Endothelial cell of hepatic sinusoid (primary cell): Measurements from ENCODE around the gene SLA2.
"Not testable (repeated sequence)": the region's sequence is repeated elsewhere in the genome, so short reads cannot be mapped to it uniquely, and the experiment has no call there.

Experiments used
- in situ Hi-C: cut with HindIII; loops from 2 replicates; pipeline ENCODE4 v1.10.0; 2017; ENCODE audit warnings: low sequenced_read_pairs

The SLA2 gene

GRCh38 chr20:36646678-36647077 lies 682 bp upstream of the SLA2 start:
- in situ Hi-C loops: loop anchor here (5.0 kb wide), 1 partner anchor 94 kb away; no protein-coding TSS in a partner anchor

- in situ Hi-C loops: loop anchor here (5.0 kb wide), 1 partner anchor 93 kb away; no protein-coding TSS in a partner anchor
Observed at GRCh38 chr20:36645353-36645752, 643 bp downstream of the SLA2 start.

GRCh38 chr20:36644706-36645095 lies 1.3 kb downstream of the SLA2 start:
- in situ Hi-C loops: loop anchor here (5.0 kb wide), 3 partner anchors 42 to 92 kb away; no protein-coding TSS in a partner anchor

- in situ Hi-C loops: loop anchor here (5.0 kb wide), 2 partner anchors 42 to 58 kb away; no protein-coding TSS in a partner anchor
Observed at GRCh38 chr20:36644032-36644705, 1.8 kb downstream of the SLA2 start.

GRCh38 chr20:36642136-36642535 lies 3.9 kb downstream of the SLA2 start:
- in situ Hi-C loops: loop anchor here (5.0 kb wide), 2 partner anchors 40 to 60 kb away; no protein-coding TSS in a partner anchor

GRCh38 chr20:36641506-36641843 lies 4.5 kb downstream of the SLA2 start:
- in situ Hi-C loops: loop anchor here (5.0 kb wide), 2 partner anchors 39 to 61 kb away; no protein-coding TSS in a partner anchor

GRCh38 chr20:36638876-36639400 lies 7.1 kb downstream of the SLA2 start:
- in situ Hi-C loops: not testable (repeated sequence)

- in situ Hi-C loops: no loop called here
Observed at GRCh38 chr20:36634342-36634741, 11.7 kb downstream of the SLA2 start.

- in situ Hi-C loops: no loop called here
Observed at GRCh38 chr20:36633285-36633772, 12.7 kb downstream of the SLA2 start.

- in situ Hi-C loops: no loop called here
Observed at GRCh38 chr20:36632487-36633284, 13.3 kb downstream of the SLA2 start.

- in situ Hi-C loops: no loop called here
Observed at GRCh38 chr20:36632147-36632486, 13.9 kb downstream of the SLA2 start.

- in situ Hi-C loops: no loop called here
Observed at GRCh38 chr20:36631646-36632045, 14.3 kb downstream of the SLA2 start.

- in situ Hi-C loops: no loop called here
Observed at GRCh38 chr20:36629719-36630681, 16.0 kb downstream of the SLA2 start.

GRCh38 chr20:36628076-36628475 lies 17.9 kb downstream of the SLA2 start:
- in situ Hi-C loops: no loop called here

- in situ Hi-C loops: no loop called here
Observed at GRCh38 chr20:36624944-36625324, 21.1 kb downstream of the SLA2 start.

GRCh38 chr20:36624068-36624943 lies 21.7 kb downstream of the SLA2 start:
- in situ Hi-C loops: no loop called here

- in situ Hi-C loops: no loop called here
Observed at GRCh38 chr20:36623444-36623843, 22.6 kb downstream of the SLA2 start.

- in situ Hi-C loops: no loop called here
Observed at GRCh38 chr20:36620917-36621316, 25.1 kb downstream of the SLA2 start.

GRCh38 chr20:36614781-36615557 lies 31.0 kb downstream of the SLA2 start:
- in situ Hi-C loops: no loop called here
